ENCODE results near the gene AOPEP.

Gene AOPEP

DNA sequence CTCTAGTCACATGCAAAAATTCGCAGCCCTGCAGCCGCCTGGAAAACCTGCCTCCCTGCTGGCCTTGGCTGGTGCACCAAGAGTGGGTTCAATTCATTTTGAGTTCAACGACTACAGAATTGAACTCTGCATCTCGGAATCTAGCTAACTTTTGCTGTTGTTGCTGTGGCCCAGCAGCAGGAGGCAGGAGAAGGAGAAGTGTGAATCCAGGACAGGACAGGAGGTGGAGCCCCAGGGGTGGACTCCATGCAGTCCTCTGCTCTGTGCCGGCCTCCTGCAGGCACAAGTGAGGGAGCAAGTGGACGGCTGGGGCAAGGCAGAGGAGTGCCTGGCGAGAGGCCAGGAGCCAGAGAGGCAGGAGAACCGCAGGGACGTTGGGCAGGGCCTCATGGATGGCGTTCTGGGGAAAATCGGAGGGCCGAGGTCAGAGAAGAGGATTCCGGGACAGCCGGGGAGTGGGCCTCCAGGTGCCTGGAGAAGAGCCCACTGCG, 376.8 kb downstream of the AOPEP start:
- no peak for DNase-seq (ENCODE audit: low spot score)
- ChIA-PET POLR2A (ENCODE audit: low non-redundant PET) (interaction anchor here (0.5 kb wide), 1 partner anchor 11 kb away, joined by 3 read pairs; no protein-coding TSS in a partner anchor), CTCF (interaction anchor here (0.7 to 2.6 kb wide), 3 partner anchors 17 to 58 kb away, joined by 3 to 9 read pairs (median 5); no protein-coding TSS in a partner anchor)
- peak overlapping the region; percentile 98 for H3K27ac ChIP-seq
- no peak for TF ChIP-seq CTCF (conservative IDR thresholded peaks at IDR 0.05; ENCODE audit: low read depth)

GRCh38 chr9:95103871-95104580, 377.5 kb downstream of the AOPEP start:
- DNase-seq (ENCODE audit: low spot score), result no peak
- ChIA-PET POLR2A (ENCODE audit: low non-redundant PET) (interaction anchor here (0.5 kb wide), 1 partner anchor 11 kb away, joined by 3 read pairs; no protein-coding TSS in a partner anchor), CTCF (no interaction called here)
- no peak for TF ChIP-seq CTCF (conservative IDR thresholded peaks at IDR 0.05; ENCODE audit: low read depth)
- peak overlapping the region; percentile 98 for H3K27ac ChIP-seq

DNA sequence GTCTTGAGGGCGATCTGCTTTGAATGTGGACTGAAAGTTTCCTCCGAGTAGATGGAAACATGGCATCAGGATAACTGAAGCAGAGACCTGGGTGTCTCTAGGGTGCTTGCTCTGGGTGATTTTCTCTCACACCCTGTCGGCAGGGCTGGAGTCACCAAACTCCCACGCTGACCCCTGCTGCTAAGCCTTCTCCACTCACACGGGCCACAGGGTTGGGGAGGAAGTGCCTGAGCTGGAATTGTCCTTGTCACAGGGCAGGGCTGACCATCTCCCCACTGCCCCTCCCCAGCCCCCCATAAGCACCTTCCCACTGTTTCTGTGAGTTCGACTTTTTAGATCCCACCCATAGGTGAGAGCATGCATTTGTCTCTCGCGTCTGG, 378.1 kb downstream of the AOPEP start:
- TF ChIP-seq CTCF (conservative IDR thresholded peaks at IDR 0.05; ENCODE audit: low read depth), result no peak
- CTCF ChIA-PET, result interaction anchor here (0.7 kb wide), 1 partner anchor 13 kb away, joined by 3 read pairs; no protein-coding TSS in a partner anchor
- H3K27ac ChIP-seq, result peak overlapping the region; percentile 98

DNA sequence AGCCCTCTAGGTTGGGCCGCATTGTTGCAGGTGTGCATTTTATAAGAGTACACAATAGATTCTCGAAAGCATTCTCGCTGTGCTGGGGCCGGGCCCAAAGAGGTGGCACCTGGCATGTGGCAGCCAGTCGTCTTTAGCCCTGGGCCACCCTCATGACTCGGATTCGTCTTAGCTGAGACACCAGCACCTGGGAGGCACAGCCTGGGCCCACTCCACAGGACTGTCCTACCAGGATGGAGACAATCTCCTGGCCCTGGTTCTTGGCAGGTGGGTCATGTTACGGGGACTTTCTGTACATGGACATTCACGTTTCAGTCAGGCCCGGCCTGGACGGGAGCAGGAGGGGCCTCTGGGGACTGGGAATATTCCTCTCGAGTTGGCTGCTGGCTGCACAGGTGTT, 378.5 kb downstream of the AOPEP start:
- ChIA-PET CTCF (interaction anchor here (0.7 kb wide), 1 partner anchor 12 kb away, joined by 3 read pairs; no protein-coding TSS in a partner anchor), POLR2A (ENCODE audit: low non-redundant PET) (no interaction called here)
- no peak for DNase-seq (ENCODE audit: low spot score)
- TF ChIP-seq CTCF (conservative IDR thresholded peaks at IDR 0.05; ENCODE audit: low read depth), result no peak
- peak overlapping the region; percentile 98 for H3K27ac ChIP-seq

More for the DNA sequence above, 378.1 kb downstream of the AOPEP start:
- POLR2A ChIA-PET (ENCODE audit: low non-redundant PET), result no interaction called here
- no peak for DNase-seq (ENCODE audit: low spot score)

- ChIA-PET POLR2A (ENCODE audit: low non-redundant PET) (no interaction called here), CTCF (interaction anchor here (0.7 kb wide), 1 partner anchor 12 kb away, joined by 3 read pairs; no protein-coding TSS in a partner anchor)
- H3K27ac ChIP-seq, result peak overlapping the region; percentile 98
- no peak for TF ChIP-seq CTCF (conservative IDR thresholded peaks at IDR 0.05; ENCODE audit: low read depth)
- peak; percentile 87 for DNase-seq (ENCODE audit: low spot score)
Observed at GRCh38 chr9:95105519-95106287, 379.2 kb downstream of the AOPEP start.

GRCh38 chr9:95107001-95107749, 380.7 kb downstream of the AOPEP start:
- no peak for TF ChIP-seq CTCF (conservative IDR thresholded peaks at IDR 0.05; ENCODE audit: low read depth)
- no peak for DNase-seq (ENCODE audit: low spot score)
- H3K27ac ChIP-seq, result peak overlapping the region; percentile 49
- POLR2A ChIA-PET (ENCODE audit: low non-redundant PET), result no interaction called here
- CTCF ChIA-PET, result interaction anchor here (0.5 to 1.6 kb wide), 2 partner anchors 20 to 80 kb away, joined by 4 to 5 read pairs; no protein-coding TSS in a partner anchor
